Stimulated activated CD4-positive, alpha-beta T cell treated with anti-CD3 and anti-CD28 coated beads, Interleukin-12 subunit alpha, Interleukin-12 subunit beta, amount 100 ng/mL, for 24 hours (primary cell): Measurements from ENCODE around the gene CNTRL.
A peak's percentile ranks its signal among the peaks of the same experiment; 100 is the strongest.

Experiments
- DNase-seq, 2 experiments: peaks; one replicate each; pipeline ENCODE4 v3.0.0-alpha.2; 2020; ENCODE audit warnings: low read depth in 2 of 2

CNTRL gene

DNA sequence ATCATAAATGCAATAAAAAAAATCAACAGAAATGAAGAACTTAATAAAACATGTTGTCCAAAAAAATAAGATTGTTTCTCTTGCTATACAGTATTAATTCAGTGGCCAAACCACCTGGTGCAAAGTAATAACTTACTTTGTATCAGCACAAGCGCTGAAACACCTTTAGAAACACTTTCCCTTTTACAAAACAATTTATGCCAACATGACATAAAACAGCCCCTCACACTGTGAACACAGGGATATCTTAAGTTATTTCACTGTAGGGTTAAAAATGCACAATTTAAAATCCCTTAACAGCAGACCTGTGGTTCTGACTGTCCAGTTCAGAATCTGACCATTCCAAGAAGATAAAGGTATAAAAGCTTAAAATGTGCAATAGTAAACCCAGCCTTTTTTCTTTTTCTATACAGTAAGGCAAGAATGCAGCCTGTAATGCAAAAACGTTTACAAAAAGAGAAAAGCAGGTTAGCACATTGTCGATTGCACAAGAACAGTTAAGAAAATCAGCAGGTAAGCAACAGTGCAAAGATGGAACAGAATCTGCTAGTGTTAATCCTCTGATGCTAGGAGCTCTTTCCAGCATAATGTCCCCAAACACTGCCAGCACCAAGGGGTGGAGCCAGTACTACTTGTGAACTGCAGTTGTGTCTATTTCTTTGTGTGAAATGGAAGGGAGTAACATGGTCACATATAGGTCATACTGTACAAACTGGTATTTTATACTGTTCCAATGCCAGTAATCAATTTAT lies 105.4 kb downstream of the CNTRL start:
- no peak for DNase-seq

DNA sequence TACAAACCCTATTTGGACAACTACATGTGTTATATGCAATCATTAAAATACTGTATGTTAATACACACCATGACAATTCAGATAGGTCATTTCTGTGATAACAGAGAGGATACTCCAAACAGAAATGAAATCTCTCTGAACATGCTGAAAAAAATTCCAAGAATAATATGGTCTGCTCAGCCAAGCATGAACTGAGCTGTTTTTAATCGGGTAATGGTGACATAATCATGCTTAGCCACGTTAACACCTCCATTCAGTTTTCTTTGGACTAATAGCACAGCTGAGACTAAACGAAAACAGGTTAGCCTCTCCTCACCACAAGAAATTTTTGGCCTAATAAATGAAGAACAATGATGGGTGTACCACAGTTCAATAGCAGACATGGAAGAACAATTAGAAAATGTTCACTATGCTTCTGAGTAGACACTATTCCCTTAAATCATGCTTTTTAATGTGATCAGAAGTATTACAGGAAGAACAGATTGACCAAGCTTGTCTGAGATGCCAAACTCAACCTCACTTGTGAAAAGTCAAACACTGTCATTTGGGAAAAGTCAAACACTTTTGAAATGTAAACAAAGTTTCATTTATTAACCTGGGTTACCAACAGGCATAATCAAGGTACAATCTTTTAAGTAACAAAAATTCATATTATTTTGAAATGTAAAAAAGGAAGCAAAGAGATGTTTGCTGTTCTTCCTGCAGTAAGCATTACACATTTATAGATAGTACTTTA lies 107.5 kb downstream of the CNTRL start:
- no peak for DNase-seq

DNA sequence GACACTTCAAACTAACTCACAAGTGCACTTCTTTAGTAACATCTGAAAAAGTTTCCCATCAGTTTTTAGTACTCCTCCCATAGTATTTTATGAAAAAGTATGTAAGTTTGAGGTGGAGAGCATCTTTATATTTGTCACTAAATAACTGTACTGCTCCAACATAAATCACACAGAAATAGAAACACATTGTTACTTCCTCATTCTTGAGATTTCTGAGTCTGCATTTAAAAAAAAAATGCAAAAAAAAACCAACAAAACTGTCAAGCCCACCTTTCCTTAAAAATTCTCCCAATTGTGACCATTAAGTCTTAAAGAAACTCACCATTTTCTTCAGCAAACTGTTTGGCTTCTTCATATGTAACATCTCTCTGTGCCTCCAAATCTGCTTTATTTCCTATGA lies 108.2 kb downstream of the CNTRL start:
- no peak for DNase-seq

DNA sequence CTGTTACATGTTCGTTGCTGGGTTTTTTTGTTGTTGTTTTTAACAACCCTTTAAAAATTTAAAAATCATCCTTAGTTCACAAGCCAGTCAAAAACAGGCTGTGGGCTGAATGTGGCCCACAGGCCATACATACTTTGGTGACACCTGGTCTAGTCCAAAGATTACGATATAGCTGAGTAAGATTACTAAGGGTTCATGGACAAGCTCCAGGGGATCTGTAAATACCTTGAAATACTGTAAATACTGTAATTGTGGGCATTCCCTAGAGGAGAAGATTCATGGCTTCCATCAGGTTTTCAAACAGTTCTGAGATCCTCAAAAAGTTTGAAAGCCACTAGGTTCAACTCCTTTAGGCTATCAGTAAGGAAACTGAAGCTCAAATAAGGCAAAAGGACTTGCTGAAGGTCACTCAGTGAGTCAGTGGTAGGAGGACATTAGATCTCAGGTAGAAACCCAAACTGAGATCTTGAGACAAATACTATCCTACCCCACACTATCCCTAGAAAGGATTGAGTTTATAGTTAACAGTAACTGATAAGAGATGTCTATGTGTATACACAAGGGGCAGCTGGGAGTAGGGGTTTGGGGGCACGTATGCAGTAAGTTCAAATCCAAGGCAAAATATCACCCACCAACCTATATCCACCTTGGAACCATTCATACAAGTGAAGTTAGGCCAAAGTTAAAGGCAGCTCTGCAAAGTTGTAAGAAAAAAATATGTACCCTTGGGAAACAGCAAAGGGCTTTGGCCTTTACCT lies 109.1 kb downstream of the CNTRL start:
- DNase-seq: no peak

DNA sequence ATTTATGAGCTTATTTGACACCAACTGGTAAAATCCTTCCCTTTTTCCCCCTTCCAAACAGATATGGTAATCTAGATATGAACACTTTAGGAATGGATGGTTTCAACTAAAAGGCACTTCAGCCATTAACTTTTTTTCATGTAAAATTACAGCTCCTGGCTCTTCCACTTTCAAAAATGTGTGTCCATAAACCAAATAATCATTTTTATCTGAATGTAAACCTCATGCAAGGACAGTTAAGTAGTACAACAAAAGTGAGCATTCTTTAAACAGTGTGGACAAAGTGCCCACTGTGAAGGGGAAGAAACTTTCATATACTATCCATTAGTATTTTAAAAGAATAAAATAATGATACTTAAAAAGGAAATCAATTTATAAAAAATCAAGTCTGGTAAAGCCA lies 109.7 kb downstream of the CNTRL start:
- DNase-seq: no peak

DNA sequence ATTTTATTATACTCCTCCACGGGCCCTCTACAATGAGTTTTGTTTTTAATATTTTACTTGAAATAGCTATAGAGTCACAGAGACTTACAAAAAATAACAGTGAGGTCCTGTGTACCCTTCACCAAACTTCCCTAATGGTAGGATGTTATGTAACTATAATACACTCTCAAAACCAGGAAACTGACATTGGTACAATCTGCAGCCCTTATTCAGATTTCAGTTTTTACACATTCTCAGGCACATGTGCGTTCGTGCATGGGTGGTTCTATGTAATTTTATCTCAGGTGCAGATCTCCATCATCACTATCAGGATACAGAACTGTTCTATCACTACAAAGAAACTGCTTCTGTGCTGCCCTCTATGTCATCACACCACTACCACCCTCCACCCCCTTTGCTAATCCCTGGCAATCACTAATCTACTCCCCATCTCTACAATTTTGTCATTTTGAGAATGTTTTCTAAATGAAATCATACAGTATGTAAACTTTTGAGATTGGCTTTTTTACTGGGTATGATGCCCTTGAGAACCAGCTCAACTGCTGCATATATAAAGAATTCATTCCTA lies 110.5 kb downstream of the CNTRL start:
- no peak for DNase-seq

DNA sequence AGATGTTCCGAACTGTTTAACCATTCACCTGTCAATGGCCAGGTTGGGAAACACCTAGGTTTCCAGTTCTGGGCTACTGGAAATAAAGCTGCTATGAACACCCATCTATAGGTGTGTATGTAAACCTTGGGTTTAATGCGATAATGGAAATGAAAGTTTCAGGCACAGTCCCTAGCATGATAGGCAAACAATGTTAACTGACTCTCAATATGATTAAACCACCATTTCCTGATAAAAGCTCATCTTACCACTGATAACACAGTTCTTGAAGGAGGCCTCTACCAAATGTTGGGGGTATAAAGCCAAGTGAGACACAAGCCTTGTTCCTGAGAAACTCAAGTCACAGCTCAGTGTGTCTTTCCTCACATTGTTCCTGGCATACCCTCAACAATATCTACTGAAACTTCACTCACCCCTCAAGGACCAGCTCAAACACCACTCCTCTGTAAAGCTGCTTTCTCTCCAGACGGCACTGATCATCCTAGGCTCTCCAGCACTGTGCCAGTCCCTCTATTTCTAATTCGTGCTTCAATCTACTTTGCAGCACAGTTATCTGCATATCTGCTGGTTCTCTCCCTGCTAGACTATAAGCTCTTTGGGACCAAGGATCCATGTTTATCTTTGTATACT lies 111.1 kb downstream of the CNTRL start:
- DNase-seq: no peak

DNA sequence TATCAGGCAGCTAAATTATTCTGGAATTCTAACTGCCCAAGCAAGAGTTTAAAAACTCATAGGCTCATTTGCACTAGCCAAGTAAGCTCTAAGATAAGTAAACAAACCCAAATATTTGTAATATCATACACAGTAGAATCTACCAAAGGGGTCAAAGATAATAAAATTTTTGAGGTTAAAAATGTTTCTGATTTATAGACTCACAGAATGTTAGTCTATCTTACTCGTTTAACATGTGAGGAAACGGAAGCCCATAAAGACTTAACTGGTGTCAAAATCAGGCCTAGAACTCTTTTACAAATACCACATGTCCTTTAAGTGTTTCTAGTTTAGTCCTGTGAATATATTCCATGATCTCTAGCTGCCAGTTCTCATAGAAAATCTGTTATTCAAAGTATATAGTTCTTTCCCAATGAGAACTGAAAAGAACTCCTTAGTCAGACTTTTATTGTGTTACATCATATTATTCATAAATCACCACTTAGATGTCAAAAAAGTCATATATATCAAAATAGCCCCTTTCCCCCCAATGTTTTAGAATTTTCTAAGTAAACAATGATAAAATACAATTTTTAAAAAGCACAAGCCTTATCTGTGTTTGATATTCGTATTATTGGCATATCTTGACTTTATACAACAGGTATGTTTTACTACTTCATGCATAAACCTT lies 113.0 kb downstream of the CNTRL start:
- DNase-seq: no peak

DNA sequence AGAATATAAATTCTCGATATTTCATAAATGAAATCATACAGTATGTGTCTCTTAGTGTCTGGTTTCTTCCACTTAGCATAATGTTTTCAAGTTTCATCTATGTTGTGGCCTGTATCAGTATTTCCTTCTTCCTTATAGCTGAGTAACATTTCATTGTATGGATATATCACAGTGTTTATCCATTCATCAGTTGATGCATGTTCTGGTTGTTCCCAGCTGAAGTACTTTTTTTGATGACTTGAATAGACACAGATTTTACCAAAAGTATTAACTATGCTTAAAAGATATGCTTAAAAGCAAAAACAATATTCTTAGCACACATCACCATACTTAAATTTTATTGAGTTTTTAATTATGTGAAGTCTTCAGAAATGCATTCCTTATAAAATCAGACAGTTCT lies 114.3 kb downstream of the CNTRL start:
- DNase-seq: no peak

DNA sequence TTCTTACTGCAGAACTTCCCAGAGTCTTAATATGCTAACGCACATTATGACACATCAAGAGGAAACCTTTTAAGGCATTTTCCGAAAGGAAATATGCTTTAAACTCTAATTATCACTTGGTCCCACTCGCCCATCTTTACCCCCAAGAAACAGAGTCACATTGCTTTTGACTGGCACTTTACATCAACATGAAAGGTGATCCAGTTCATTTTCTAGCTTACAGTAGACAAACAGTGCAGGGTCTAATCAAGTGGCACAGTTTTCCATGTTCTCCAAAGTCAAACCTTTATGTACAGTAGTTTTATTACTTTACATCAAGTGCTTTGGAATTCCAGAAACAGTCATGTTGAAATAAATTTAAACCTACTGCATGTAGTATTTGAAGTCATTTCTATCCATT lies 114.9 kb downstream of the CNTRL start:
- DNase-seq: no peak

DNA sequence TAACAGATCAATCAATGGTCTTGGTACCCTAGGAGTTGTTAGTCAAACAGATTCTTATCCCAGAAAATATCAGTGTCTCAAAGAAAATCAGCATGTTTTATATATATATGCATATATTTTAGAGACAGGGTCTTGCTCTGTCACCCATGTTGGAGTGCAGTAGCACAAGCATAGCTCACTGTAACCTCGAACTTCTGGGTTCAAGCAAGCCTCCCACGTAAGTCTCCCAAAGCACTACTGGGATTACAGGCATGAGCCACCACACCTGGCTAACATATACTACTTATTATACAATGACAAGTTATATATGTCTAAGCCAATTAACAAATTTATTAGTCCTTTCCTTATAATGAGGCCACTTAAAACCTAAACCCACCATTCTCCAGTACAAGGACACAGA lies 116.5 kb downstream of the CNTRL start:
- no peak for DNase-seq

DNA sequence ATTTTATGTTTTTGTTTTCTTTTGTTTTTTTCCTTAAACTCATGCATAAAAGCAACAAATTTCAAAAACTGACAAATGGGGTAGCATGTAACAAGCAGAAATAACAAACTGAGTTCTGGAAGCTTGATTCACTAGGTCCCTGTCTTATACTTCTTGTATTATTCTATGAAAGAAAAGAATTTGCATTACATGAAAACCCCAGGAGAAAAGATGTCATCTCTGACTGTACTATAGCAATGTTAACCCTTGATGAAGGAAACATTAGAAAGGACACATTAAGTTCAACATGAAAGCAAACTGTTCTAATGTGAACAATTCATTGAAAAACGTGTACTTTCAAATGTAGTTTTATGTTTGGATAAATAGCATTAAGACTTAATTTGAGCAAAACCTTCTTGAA lies 117.8 kb downstream of the CNTRL start:
- DNase-seq: no peak

DNA sequence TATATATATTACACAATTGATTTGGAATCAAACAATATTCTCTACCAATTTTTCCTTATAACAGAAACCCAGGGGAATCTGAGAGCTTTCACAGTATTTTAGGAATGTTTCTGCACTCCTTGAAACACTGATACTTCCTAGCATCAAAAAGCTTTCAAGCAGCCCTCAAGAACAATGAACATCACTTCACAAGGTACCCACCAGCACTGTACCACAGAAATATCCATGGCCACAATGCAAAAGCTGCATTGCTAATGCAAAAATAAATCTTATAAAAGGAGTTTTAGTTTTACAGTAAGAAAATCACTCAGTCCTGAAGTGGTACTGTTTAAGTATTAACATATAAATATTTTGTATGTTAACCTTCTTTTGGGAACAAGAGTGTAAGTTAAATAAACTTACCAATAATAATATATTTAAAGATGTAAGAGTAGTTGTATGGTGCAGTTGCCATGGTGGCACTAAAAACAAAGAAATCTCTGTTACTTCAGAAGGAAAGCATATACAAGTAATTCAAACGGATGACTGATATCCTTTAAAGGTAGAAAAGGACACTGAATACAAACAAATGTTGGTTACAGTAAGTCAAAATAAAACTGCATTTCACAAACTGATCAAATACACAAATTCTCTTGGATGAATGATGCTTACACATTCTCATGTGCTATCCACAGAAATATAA lies 118.3 kb downstream of the CNTRL start:
- DNase-seq: no peak

DNA sequence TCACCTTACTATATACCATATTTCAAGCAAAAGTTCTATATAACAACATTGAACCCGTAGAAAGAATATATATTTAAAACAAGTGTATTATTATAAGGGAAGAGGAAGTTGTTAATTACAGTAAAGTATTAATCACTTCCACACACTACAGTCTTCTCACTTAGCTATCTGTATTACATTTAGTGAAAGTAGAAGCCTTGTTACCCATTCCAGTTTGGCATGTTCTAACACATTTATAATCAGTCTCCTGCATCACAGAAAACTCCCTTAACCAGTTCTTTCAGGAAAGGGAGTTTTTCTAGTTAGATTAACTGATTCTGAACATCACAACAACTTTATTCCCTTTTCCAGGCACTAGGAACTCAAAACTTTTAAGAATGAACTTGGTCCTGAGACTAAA lies 120.0 kb downstream of the CNTRL start:
- no peak for DNase-seq

DNA sequence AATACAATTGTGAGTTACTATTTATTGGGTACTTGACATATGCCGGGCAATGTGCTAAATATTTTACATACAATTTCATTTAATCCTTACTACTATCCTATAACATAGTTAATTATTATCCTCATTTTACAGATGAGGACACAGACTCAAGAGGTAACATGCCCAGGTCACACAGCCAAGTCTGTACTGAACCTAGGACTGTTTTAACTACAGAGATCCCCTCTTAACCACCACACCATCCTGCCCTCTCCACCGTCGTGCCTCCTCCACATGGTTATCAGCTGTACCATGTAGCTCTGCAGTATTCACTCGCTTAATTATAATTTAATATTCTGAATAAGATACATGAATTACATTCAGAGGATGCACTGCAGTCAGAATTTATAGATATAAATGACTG lies 121.6 kb downstream of the CNTRL start:
- DNase-seq: no peak

DNA sequence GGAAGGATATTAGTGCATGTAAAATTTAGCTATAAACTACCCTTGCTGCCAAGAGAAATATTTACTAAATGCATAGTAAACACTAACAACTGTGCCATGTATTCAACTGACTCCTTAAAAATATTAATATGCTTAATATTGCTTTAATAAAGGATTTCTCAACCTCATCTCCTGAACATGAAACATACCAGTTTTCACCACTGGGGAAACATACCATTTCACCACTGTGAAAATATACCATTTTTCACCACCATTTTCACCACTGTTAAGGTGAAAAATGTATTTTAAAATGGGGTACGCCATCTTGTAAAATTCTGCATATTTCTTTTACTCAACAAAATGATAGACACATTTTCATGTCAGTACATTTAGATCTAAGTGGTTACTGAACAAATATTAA lies 122.4 kb downstream of the CNTRL start:
- DNase-seq: no peak

DNA sequence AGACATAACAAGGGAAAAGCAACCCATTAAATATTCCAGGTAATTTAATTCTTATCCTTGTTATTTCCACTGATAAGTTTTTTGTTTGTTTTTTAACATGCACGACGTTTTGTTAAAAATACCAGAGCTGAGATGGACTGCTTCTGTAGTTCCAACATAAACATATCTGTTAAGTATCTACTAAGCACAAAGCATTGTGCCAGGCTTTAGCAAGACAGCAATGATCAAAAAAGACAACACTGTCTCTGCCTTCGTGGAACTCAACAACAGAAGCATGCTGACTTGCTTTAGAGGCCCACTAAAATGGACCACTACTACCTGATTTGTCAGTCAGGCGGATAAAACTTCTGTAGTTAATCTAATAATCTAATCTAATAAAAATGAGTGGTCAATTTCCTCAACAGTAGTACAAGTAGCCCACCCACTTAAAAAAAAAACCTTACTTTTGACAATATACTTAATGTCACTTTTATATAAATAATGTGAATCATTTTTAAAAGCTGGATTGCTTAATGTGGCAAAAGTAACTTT lies 123.8 kb downstream of the CNTRL start:
- DNase-seq: no peak

DNA sequence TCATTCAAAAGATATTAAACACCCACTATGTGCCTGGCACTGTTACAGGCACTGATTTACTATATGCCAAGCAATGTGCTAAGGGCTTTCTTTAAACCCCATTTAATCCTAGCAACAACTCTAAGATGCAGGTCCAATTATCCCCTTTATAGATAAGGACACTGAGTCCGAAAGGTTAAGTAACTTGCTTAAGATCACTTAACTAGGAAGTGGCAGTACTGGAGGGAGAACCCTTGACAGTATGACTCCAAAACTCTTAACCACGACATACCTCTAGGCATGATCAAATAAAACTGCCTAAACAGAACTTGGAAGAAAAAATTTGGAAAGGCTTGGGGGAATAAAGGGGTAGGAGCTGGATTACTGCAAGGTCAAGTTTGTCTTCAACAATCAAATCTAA lies 125.2 kb downstream of the CNTRL start:
- DNase-seq: no peak

DNA sequence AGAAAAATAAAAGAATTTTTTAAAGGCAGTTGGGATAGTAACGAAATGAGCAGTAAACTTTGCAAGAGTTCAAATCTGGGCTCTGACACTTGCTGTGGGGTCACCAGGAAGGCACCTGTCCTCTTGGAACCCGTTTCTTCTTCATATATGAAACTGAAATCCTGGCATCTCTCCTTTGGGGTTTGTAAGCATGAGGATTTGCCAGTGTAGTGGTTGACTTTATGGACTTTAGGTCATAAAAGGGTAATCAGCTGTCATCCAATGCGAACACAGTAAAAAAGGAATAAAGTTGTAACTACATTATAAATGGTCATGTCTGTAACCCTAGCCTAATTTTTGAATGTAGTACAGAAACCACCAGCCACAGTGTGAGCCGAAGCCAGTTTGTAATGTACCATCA lies 125.6 kb downstream of the CNTRL start:
- DNase-seq: no peak

DNA sequence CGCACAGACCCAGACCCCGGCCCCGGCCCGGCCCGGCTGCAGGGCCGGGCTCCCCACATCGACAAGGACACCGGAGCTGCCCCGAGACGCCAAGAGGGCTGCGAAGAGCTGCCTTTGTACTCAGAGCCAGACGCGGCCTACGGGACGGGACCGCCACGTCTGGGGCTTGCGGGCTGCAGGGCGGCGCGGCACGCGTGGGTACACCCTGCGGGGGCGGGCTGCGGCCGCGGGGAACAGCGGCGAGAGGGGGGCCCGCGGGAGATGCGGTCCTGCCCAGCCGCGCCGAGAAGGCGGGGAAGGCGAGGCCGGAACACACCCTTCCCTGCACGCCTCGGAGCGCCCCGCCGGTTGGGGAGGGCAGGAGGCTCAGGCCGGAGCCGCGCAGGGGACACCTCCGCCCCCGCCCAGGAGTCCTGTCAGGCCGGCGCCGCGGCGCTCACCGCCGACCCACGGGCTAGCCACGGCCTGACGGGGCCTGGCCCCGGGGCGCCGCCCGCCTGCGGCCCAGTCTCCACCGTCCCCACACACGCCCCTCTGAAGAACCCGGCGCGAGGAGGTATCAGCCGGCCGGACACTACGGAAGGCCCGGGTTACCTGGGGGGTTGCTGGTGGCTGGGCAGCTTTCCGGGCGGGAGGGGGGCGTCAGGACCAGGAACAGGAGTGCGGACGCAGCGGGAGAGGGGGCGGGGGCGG lies 126.4 kb downstream of the CNTRL start:
- DNase-seq: peak; percentile 13
